ENCODE data around the gene SLC35C1.
"Not testable (repeated sequence)": the region's sequence is repeated elsewhere in the genome, so short reads cannot be mapped to it uniquely, and the experiment has no call there.

The SLC35C1 gene

DNA sequence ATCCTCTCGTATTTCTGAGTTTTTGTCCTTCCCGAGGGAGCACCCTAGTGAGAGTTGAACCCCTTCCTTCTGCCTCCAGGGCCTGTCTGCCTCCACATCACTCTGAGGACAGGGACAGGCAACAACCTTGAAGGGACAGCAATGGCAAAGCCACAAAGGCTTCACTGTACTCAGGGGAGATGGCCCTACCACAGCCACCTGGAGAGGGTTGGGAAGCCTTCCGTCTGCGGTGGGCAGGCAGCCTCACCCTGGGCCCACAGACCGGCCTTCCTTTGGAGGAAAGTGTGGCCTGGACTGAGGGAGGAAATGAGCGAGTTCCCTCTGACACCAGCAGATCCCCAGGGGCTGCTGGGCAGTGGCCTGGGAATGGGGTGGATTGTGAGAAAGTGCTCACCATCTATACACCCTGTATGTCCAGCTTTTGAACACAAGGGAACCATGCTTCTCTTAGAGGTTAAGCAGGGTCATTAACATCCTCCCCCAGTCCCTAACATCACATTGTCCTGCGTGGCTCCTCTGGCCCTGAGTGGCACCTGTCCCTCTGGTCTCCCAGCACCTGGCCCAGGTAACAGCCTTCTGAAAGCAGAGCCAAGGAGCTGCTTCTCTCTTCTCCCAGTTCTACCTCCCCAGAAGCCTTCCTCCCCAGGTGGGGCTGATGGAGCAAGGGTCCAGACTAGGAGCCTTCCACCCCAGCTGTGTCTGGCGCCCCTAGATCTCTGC lies 6.8 kb downstream of the SLC35C1 start:
- no peak for DNase-seq

DNA sequence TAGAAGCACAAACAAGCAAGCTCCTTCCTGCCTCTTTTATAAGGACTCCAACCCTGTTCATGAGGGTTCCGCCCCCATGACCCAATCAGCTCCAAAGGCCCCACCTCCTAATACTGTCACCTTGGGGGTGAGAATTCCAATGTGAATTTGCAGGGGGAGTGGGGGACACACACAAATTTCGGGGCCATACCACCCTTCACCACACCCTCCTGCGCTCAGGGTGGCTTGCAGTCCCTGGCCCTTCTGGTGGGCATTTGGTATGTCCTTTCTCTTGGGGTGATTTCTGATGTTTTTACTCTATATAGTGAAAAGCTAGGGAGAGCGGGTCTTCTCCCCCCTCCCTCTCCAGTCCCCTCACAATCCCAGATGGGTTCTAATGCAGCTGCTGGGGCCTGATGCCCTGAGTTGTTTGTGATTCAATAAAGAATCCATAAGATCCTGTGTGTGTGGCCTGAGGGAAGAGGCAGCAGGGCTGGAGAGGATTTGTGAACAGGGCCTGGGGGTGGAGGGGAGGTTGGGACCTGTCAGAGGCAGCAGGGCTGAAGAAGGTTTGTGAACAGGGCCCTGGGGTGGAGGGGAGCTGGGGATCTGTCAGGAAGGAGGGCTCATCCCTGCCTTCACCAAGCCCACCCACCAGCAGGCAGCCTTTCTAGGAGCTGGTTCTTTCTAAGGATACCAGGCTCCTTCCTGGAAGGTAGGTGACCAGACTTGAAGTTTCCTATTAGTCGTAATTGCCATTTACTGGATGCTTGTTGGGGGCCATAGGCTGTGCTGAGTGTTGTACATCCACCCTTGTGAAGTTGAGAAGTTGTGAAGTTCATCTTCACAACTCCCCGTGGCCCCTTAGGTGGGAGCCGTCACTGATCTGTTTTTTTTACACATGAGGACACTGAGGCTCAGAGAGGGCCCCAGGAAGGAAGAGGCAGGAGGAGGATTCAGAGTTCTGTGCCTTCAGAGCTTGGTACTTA lies 7.9 kb downstream of the SLC35C1 start:
- no peak for DNase-seq

DNA sequence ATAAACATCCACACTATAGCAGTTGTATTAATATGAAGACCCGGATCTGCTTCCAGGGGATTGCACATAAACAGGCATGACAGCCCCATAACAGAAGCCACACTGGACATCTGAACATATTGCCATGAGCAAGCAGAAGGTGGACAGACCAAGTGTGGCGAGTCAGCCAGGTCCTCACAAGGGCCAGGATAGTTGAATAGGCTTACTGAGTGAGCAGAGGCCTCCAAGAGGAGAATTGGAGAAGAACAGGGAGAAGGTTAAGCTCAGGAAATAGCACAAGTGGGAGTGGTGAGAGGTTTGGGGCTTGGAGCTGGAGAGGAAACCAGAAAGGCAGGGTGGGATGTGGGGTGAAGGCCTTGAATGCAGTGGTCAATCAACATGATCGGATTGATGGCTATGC lies 10.8 kb downstream of the SLC35C1 start:
- DNase-seq, result no peak

DNA sequence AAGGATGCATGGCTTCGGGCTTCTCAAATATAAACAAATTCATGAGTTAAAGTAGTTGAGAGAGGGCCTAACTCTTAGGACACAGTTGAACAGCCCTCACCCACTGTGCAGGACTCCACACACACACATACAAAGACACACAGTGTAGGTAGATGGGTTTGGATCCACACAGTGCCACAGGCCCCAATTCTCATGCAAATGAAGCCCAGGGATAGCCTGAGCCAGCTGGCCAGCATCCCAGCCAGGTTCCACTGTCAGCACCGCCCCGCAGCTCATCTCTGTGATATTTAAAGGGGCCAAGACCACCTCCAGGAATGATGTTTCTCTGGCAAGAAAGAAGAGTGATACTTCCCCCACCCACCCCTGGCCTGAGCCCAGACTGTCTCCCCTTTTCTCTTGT lies 11.7 kb downstream of the SLC35C1 start:
- no peak for DNase-seq

DNA sequence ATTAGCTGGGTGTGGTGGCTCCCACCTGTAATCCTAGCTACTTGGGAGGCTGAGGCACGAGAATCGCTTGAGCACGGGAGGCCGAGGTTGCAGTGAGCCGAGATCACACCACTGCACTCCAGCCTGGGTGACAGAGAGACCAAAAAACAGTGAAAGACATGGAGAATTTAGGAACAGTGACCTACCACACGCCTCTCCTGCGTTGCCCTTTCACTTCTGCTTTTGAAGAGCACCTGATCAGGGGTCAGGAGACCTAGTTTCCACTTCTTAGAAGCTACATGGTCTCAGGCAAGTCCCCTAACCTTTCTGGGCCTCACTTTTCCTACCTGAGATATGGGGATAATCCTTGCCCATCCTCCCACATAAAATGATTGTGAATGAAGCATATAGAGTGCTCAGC lies 12.2 kb downstream of the SLC35C1 start:
- no peak for DNase-seq

DNA sequence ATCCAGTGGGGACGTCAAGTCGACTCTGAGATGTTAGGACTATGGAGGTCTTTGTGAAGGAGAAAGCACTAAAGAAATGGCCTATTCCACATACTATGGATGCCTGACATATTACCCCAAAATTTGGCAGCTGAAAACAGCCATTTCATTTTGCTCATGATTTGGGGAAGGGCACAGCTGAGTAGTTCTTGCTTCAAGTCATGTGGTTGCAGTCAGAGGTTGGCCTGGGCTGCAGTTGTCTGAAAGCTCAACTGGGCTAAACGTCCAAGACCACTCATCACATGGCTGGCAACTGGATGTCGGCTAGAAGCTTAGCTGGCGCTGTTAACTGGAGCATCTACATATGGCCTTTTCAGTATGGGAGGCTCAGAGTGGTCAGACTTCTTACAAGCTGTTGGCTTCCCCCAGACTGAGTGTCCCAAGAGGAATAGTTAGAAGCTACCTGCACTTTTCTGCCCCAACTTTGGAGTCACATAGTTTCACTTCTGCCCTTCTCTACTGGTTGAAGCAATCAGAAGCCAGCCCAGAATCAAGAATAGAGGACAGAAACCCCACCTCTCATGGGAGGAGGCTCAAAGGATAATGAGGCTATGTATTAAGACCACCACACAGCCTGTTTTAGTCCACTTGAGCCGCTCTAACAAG lies 14.1 kb downstream of the SLC35C1 start:
- DNase-seq, result no peak

DNA sequence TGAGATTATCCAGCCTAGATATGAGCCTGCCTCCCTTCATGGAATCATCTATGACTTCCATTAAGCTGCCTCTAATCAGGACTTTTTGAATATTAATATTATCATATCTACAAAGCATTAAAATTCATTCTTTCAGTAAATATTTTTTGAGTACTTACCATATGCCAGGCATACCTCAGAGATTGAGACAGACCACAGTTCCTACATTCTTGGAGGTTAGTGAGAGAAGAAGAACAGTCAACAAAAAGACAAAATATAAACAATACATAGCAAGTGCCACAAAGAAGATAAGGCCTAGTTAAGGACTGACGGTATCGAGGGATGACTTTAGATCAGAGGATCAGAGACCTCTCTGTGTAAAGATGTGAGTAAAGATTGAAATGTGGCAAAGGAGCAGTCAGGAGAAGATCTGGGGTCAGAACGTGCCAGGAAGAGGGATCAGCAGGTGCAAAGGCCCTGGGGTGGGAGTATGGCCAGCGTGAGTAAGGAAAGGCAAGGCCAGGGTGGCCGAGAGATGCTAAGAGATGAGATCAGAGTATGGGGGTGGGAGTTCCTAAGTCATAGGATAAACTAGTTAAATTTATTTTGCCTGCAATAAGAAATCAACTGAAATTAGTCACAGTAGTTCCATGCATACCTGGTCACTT lies 15.4 kb downstream of the SLC35C1 start:
- DNase-seq, result no peak

DNA sequence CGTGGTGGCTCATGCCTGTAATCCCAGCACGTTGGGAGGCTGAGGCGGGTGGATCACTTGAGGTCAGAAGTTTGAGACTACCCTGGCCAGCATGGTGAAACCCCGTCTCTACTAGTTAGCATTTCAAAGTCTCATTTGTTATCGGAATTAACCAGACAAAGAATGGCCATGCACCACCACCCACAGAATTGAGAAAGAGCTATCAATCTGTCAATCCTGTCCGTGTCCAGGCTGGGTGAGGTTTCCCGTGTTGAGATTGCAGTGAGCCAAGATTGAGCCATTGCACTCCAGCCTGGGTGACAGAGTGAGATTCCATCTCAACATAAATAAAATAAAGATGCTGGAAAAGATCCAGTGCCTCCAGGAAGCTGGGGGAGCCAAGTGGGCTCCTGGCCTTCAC lies 21.5 kb downstream of the SLC35C1 start:
- DNase-seq, result not testable (repeated sequence)

DNA sequence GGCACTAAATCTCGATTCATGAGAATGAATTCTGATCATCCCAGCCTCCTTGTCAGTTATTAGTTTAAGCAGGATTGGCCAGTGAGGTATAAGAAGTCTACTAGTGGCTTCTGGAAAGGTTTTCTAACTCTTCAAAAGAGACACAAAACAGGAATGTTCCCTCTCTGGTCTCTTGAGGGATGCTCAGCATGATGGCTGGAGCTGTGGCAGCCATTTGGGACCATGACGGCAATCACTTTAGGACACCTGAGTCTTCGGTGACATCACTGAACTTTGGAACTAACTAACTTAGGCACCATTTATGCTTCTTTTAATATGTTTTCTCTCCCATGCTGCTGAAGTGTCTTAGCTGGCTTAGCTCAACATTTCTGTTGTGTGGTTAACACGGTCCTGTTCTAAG lies 22.2 kb downstream of the SLC35C1 start:
- DNase-seq, result no peak

DNA sequence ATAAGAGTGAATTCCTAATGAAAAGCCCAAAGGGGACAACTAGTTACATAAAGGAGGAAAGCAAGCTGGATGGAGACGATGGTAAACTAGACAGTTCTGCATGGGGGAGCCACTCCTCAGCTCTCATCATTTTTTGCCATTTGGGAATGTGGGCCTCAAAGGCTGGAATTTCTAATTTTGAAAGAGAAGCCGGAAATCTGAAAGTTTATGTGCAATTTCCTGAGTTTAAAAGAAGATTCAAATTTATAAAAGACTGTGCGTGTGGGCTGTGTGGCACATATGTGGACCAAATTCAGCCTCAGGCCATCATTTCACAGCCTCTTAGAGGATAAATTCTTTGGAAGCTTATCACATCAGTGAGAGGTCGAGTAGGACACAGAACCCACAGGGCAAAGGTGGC lies 24.0 kb downstream of the SLC35C1 start:
- DNase-seq, result no peak

DNA sequence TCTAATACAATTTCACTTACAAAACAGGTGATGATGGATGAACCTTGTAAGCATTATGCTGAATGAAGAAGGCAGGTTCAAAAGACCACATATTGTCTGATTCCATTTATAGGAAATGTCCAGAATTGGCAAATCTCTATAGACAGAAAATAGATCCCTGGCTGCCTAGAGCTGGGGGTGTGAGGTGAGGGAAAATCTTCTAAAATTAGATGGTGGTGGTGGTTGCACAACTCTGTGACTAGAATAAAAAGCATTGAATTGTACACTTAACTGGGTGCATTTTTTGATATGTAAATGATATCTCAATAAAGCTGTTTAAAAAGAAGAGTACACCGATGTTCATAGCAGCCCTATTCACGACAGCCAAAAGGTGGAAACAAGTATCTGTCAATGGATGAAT lies 25.6 kb downstream of the SLC35C1 start:
- no peak for DNase-seq

DNA sequence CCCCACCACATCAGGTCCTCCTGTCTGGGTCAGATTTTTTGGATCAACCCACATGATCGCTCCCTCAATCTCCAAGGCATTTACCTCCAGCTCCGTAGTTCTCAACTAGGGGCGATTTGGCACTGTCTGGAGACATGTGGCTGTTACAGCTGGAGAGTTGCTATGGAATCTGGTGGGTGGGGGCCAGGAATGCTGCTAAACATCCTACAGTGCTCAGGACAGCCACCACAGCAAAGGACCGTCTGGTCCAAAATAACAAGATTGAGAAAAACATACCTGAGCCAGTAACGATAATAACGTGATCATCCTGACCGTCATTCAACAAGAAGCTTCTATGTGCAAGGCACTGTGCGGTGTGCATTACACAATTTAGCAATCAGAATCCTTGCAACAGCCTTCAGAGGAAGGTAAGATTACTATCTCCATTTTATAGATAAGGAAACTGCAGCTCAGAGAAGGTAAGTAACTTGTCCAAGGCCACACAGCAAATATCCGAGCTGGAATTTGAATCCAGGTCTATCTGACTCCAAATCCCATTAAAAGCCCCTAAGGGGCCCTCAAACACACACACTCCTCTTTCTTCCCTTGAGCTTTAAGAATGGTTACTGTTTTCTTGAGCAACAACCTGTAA lies 28.0 kb downstream of the SLC35C1 start:
- no peak for DNase-seq

DNA sequence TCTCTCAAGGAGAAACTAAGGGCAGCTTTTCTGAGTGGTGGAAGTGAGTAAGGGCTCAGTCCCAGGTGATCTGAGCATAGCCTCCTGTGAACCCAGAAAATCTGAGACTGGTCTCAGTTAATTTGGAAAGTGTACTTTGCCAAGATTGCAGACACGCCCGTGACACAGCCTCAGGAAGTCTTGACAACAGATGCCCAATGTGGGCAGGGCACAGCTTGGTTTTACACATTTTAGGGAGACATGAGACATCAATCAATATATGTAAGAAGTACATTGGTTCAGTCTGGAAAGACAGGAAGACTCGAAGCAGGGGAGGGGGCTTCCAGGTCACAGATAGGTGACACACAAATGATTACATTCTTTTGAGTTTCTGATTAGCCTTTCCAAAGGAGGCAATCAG lies 28.8 kb downstream of the SLC35C1 start:
- no peak for DNase-seq

DNA sequence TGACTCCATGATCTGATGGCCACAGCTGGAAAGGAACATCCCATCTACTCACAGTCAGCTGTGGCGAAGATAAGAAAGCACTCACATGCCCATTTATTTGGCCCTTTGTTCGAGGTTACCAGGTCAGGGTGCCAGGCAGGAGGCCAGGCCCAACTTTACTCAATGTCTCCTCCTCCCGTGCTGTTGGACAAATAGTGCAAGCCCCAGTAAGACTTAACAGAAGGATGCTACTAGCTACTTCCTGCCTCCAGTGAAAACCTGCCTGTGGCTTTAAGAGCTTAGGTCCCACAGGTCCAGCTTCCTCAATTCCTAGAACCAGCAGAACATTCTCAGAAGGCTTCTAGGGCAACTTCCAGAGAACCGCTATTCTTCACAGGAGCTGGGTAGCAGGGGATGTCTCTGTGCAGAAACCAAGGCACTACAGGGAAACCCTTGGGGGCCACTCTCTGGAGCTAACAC lies 29.4 kb downstream of the SLC35C1 start:
- no peak for DNase-seq

DNA sequence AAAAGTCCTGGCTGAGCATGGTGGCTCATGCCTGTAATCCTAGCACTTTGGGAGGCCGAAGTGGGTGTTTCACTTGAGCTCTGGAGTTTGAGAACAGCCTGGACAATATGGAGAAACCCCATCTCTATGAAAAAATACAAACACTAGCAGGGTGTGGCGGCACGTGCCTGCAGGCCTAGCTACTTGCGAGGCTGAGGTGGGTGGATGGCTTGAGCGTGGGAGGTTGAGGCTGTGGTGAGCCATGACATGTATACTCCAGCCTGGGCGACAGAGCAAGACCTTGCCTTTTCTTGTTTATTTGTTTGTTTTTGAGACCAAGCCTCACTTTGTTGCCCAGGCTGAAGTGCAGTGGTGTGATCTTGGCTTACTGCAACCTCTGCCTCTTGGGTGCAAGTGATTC lies 34.3 kb downstream of the SLC35C1 start:
- no peak for DNase-seq

DNA sequence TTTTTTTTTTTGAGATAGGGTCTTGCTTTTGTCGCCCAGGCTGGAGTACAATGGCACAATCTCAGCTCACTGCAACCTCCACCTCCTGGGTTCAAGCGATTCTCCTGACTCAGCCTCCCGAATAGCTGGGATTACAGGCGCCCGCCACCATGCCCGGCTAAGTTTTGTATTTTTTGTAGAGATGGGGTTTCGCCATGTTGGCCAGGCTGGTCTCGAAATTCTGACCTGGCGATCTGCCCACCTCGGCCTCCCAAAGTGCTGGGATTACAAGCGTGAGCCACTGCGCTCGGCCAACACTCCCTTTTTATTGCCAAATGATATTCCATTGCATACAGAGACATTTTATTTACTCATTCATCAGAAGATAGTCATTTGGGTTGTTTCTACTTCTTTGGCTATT lies 35.3 kb downstream of the SLC35C1 start:
- not testable (repeated sequence) for DNase-seq

DNA sequence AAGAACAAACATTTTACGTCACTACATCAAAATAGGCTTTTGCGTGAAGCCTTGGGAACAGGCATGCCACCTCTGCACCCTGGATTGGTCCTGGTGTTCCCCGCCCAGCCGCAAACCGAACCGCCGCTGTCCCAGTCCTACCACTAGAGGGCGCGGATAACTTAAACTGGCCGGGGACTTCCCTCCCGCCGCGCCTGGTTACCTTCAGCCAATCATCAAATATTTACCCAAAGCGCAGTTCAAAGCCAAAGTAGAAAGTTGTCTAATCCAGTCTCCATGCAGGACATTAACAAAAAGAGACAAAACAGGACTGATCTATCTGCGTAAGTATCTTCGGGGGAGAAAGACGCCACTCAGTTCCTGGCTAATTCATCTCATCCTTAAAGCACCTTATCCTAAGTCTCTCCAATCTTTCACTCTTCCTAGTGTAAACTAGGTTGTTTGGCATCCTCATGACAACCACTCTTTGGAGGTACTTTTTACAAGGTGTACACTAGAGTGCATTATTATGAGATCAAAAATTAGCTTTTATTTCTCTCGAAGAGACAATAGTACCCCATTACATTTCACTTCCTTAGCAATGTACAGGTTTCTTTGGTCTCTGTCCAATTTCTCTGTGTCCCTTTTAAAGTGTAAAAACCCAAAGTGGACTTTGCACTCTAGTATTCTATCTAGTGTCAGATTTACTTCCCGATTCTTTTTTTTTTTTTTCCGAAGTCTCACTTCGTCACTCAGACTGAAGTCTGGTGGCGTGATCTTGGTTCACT lies 38.4 kb downstream of the SLC35C1 start:
- DNase-seq, result peak; percentile 87 to 89

DNA sequence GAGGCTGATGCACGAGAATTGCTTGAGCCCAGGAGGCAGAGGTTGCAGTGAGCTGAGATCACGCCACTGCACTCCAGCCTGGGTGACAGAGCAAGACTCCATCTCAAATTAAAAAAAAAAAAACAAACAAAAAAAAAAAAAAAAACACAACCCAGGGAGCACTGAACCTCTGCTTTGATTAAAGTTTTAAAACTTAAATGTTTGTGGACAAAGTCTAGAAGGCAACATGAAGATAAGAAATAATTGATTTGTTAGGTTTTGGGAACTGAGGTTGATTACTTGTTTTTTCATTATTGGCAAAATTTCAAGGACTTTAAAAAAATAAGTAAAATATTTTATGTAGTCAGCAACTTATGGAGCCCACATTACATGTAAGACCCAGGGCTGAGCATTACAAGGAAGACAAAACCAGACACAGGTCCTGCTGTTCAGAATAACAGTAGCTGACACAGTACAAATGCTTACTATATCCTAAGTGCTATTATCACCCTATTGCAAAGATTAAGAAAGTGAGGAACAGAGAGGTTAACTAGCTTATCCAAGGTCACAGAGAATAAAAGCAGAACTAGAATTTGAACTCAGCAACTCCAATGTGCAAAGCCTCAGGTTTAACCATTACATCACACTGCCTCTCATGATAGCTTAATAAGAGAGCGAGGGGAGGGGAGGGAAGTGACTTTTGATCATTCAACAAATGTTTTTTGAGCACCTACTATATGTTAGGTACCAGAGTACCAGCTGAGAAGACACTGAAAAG lies 40.1 kb downstream of the SLC35C1 start:
- no peak for DNase-seq

DNA sequence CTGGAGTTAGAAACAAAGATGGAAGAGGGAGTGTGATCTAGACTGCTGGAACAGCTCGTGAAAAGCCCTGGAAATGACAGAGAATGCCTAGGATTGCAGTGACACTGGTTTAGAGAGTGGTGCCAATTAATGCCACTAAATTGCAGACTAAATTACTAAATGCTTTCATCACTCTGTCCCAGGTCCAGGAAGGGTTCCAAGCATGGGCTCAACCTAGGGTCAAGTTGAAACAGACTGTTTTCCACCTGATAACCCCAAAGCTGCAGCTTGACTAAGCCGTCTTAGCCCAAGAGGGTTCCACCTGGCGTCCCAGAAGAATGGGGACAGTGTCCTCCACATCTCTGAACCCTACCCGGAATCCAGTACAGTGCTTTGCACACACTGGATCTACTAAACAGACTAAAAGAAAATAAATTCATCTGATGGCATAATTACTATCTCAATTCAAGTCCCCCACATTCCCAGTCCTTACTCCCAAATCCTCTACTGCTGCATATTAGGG lies 41.3 kb downstream of the SLC35C1 start:
- DNase-seq, result no peak
